ENCODE data around the gene ULK4.

ULK4 gene

GRCh38 chr3:41241800-41242571 lies 719.9 kb downstream of the ULK4 start:
- FAIRE-seq, result no peak

- FAIRE-seq, result no peak
Measured at GRCh38 chr3:41241161-41241560, 720.7 kb downstream of the ULK4 start.

GRCh38 chr3:41239587-41239986 lies 722.3 kb downstream of the ULK4 start:
- FAIRE-seq, result no peak

- FAIRE-seq, result no peak
Measured at GRCh38 chr3:41237907-41238306, 724.0 kb downstream of the ULK4 start.

GRCh38 chr3:41236228-41236627 lies 725.7 kb downstream of the ULK4 start:
- FAIRE-seq, result no peak

- no peak for FAIRE-seq
Measured at GRCh38 chr3:41234823-41235721, 726.8 kb downstream of the ULK4 start.

- FAIRE-seq, result no peak
Measured at GRCh38 chr3:41224120-41224806, 737.6 kb downstream of the ULK4 start.

- FAIRE-seq, result no peak
Measured at GRCh38 chr3:41223691-41224090, 738.2 kb downstream of the ULK4 start.

GRCh38 chr3:41223078-41223477 lies 738.8 kb downstream of the ULK4 start:
- no peak for FAIRE-seq

- FAIRE-seq, result no peak
Measured at GRCh38 chr3:41222501-41222900, 739.4 kb downstream of the ULK4 start.

GRCh38 chr3:41222012-41222411 lies 739.9 kb downstream of the ULK4 start:
- no peak for FAIRE-seq

GRCh38 chr3:41220906-41221677 lies 740.8 kb downstream of the ULK4 start:
- FAIRE-seq, result no peak

GRCh38 chr3:41219424-41219823 lies 742.5 kb downstream of the ULK4 start:
- no peak for FAIRE-seq

- no peak for FAIRE-seq
Measured at GRCh38 chr3:41216993-41217392, 744.9 kb downstream of the ULK4 start.

GRCh38 chr3:41216422-41216821 lies 745.5 kb downstream of the ULK4 start:
- no peak for FAIRE-seq

GRCh38 chr3:41213588-41213987 lies 748.3 kb downstream of the ULK4 start:
- no peak for FAIRE-seq

GRCh38 chr3:41212088-41212487 lies 749.8 kb downstream of the ULK4 start:
- no peak for FAIRE-seq

- FAIRE-seq, result no peak
Measured at GRCh38 chr3:41210966-41211365, 750.9 kb downstream of the ULK4 start.

- no peak for FAIRE-seq
Measured at GRCh38 chr3:41209646-41210045, 752.3 kb downstream of the ULK4 start.

GRCh38 chr3:41208507-41209220 lies 753.2 kb downstream of the ULK4 start:
- FAIRE-seq, result no peak

GRCh38 chr3:41207355-41207754 lies 754.5 kb downstream of the ULK4 start:
- FAIRE-seq, result no peak

- FAIRE-seq, result no peak
Measured at GRCh38 chr3:41205591-41205990, 756.3 kb downstream of the ULK4 start.

Data from A204.1 (cell line).